KMS-11 (cell line): Measurements from ENCODE around the gene SORCS2.

Experiments used
- H2AFZ ChIP-seq: fragments of 200-600 bp; sonication (generic); 2 replicates; pipeline ENCODE4 v1.6.1; 2016; ENCODE audit warnings: antibody characterized with exemption, mixed run types, low read depth
- H3K27ac ChIP-seq: fragments of 200-600 bp; sonication (generic); 2 replicates; pipeline ENCODE4 v1.6.1; 2016; ENCODE audit warnings: mild to moderate bottlenecking, mixed run types
- H3K27me3 ChIP-seq: fragments of 200-600 bp; sonication (generic); 2 replicates; pipeline ENCODE4 v1.6.1; 2017; ENCODE audit warnings: mild to moderate bottlenecking, low read depth, mixed run types, moderate library complexity; ENCODE audit not compliant: insufficient read depth
- H3K36me3 ChIP-seq: fragments of 200-600 bp; sonication (generic); 2 replicates; pipeline ENCODE4 v1.6.1; 2017; ENCODE audit warnings: mild to moderate bottlenecking, mixed run types; ENCODE audit not compliant: insufficient read depth
- H3K4me1 ChIP-seq: fragments of 200-600 bp; sonication (generic); 2 replicates; pipeline ENCODE4 v1.6.1; 2016; ENCODE audit warnings: mild to moderate bottlenecking, low read depth, mixed run types; ENCODE audit not compliant: poor library complexity, severe bottlenecking
- H3K4me2 ChIP-seq: fragments of 200-600 bp; sonication (generic); 2 replicates; pipeline ENCODE4 v1.7.0; 2016; ENCODE audit warnings: mild to moderate bottlenecking, mixed run types
- H3K4me3 ChIP-seq: fragments of 200-600 bp; sonication (generic); IDR thresholded peaks from 2 replicates; pipeline ENCODE4 v1.6.1; 2017; ENCODE audit warnings: low read depth, low read length, mixed read lengths; ENCODE audit not compliant: insufficient read depth
- H3K79me2 ChIP-seq: fragments of 200-600 bp; sonication (generic); 2 replicates; pipeline ENCODE4 v1.6.1; 2016; ENCODE audit warnings: low read depth, mixed run types; ENCODE audit not compliant: insufficient read depth
- H3K9ac ChIP-seq: fragments of 200-600 bp; sonication (generic); 2 replicates; pipeline ENCODE4 v1.6.1; 2016; ENCODE audit warnings: mild to moderate bottlenecking, mixed run types
- H4K20me1 ChIP-seq: fragments of 200-600 bp; sonication (generic); 2 replicates; pipeline ENCODE4 v1.6.1; 2016; ENCODE audit warnings: mild to moderate bottlenecking, mixed run types; ENCODE audit not compliant: insufficient read depth
- CTCF ChIP-seq: fragments of 200-600 bp; sonication (generic); conservative IDR thresholded peaks from 2 replicates; pipeline ENCODE4 v1.6.1; 2017; ENCODE audit warnings: low read depth, mild to moderate bottlenecking, antibody characterized with exemption, low read length, moderate library complexity, mixed read lengths

Gene SORCS2

GRCh38 chr4:7516773-7517144, 324.4 kb downstream of the SORCS2 start:
- Histone ChIP-seq H3K4me2 (no peak overlapping the region), H4K20me1 (no peaks in the 10 kb centered on the region), H3K4me3 (no peak overlapping the region), H2AFZ (no peak overlapping the region), H3K36me3 (no peaks in the 10 kb centered on the region), H3K27me3 (no peaks in the 10 kb centered on the region; the same call in 1 of the 2 replicates), H3K4me1 (no peaks in the 10 kb centered on the region), H3K79me2 (no peaks in the 10 kb centered on the region), H3K27ac (no peak overlapping the region), H3K9ac (no peak overlapping the region)
- TF ChIP-seq CTCF: no peak

GRCh38 chr4:7518871-7519637, 326.7 kb downstream of the SORCS2 start:
- no peaks in the 10 kb centered on the region for H4K20me1 ChIP-seq
- no peaks in the 10 kb centered on the region; the same call in 1 of the 2 replicates for H3K27me3 ChIP-seq
- no peak overlapping the region for H3K9ac ChIP-seq
- H3K27ac ChIP-seq: no peak overlapping the region
- no peak for TF ChIP-seq CTCF
- no peaks in the 10 kb centered on the region for H3K4me1 ChIP-seq
- no peak overlapping the region for H3K4me3 ChIP-seq
- H2AFZ ChIP-seq: no peak overlapping the region
- H3K79me2 ChIP-seq: no peaks in the 10 kb centered on the region
- no peak overlapping the region for H3K4me2 ChIP-seq
- no peaks in the 10 kb centered on the region for H3K36me3 ChIP-seq

- Histone ChIP-seq H3K4me3 (no peak overlapping the region), H3K36me3 (no peaks in the 10 kb centered on the region), H3K79me2 (no peaks in the 10 kb centered on the region), H2AFZ (no peak overlapping the region), H3K4me1 (no peaks in the 10 kb centered on the region), H4K20me1 (no peaks in the 10 kb centered on the region), H3K9ac (no peak overlapping the region), H3K27ac (no peak overlapping the region), H3K4me2 (no peak overlapping the region), H3K27me3 (no peaks in the 10 kb centered on the region)
- no peak for TF ChIP-seq CTCF
These were observed 327.5 kb downstream of the SORCS2 start for GRCh38 chr4:7519638-7520376.

- TF ChIP-seq CTCF: no peak
- no peak overlapping the region for H2AFZ ChIP-seq
- H3K79me2 ChIP-seq: no peaks in the 10 kb centered on the region
- no peak overlapping the region for H3K9ac ChIP-seq
- H4K20me1 ChIP-seq: no peaks in the 10 kb centered on the region
- no peak overlapping the region for H3K4me2 ChIP-seq
- no peak overlapping the region for H3K27ac ChIP-seq
- H3K4me1 ChIP-seq: no peaks in the 10 kb centered on the region
- H3K27me3 ChIP-seq: no peaks in the 10 kb centered on the region
- no peaks in the 10 kb centered on the region for H3K36me3 ChIP-seq
- H3K4me3 ChIP-seq: no peak overlapping the region
These were observed 329.3 kb downstream of the SORCS2 start for GRCh38 chr4:7521666-7522065.
